Endothelial cell (in vitro differentiated cells): ENCODE results near the gene GLI3. TPM values are rescaled to one million over a fixed set of nuclear protein-coding genes. Genes with fewer than 3 reads are reported as not detected.

ENCODE experiments used
- DNase-seq: peaks from one replicate; pipeline ENCODE4 v3.0.0; 2021; ENCODE audit warnings: low spot score
- H3K27ac Mint-ChIP-seq: one replicate; pipeline ENCODE4 v1.8.0; 2021; ENCODE audit warnings: mixed read lengths, inconsistent platforms; ENCODE audit not compliant: unreplicated experiment
- H3K27me3 Mint-ChIP-seq: one replicate; pipeline ENCODE4 v1.8.0; 2021; ENCODE audit warnings: mild to moderate bottlenecking, moderate library complexity, mixed read lengths, inconsistent platforms; ENCODE audit not compliant: unreplicated experiment
- H3K36me3 Mint-ChIP-seq: one replicate; pipeline ENCODE4 v1.8.0; 2021; ENCODE audit warnings: mild to moderate bottlenecking, low read depth, mixed read lengths, inconsistent platforms; ENCODE audit not compliant: unreplicated experiment
- H3K4me1 Mint-ChIP-seq: one replicate; pipeline ENCODE4 v1.8.0; 2021; ENCODE audit warnings: mild to moderate bottlenecking, mixed read lengths, inconsistent platforms; ENCODE audit not compliant: unreplicated experiment
- H3K4me3 Mint-ChIP-seq: one replicate; pipeline ENCODE4 v1.8.0; 2021; ENCODE audit warnings: mild to moderate bottlenecking, mixed read lengths, inconsistent platforms; ENCODE audit not compliant: unreplicated experiment
- H3K9me3 Mint-ChIP-seq: one replicate; pipeline ENCODE4 v1.8.0; 2021; ENCODE audit warnings: mixed read lengths, inconsistent platforms; ENCODE audit not compliant: unreplicated experiment
- CTCF ChIP-seq: fragments of 200-600 bp; sonication (generic); IDR thresholded peaks from one replicate; pipeline ENCODE4 v1.5.0; 2021; ENCODE audit warnings: antibody characterized with exemption; ENCODE audit not compliant: unreplicated experiment
- total RNA-seq: library from RNA; stranded (reverse); fragmentation: NEBNext Ultra II Directional; extraction: Animal tissue kit (Norgen Biotek cat#: 25700); gene quantifications from one replicate; pipeline ENCODE4 v1.2.1, GENCODE V29; 2021; ENCODE audit not compliant: unreplicated experiment

The GLI3 gene
- total RNA-seq, 1 donor from 2014 or later: 24.9 TPM

- Mint-ChIP-seq H3K36me3 (peaks cover 4% of the 10 kb centered on the region), H3K4me3 (no peak overlapping the region), H3K27ac (no peak overlapping the region), H3K4me1 (peaks cover 16% of the 10 kb centered on the region), H3K9me3 (no peaks in the 10 kb centered on the region), H3K27me3 (peaks cover 2% of the 10 kb centered on the region)
- no peak for TF ChIP-seq CTCF
- no peak for DNase-seq
These were observed 99.6 kb downstream of the GLI3 start for GRCh38 chr7:42137431-42137830.

GRCh38 chr7:42135728-42136127, 101.3 kb downstream of the GLI3 start:
- peaks cover 16% of the 10 kb centered on the region for H3K4me1 Mint-ChIP-seq
- TF ChIP-seq CTCF: no peak
- H3K9me3 Mint-ChIP-seq: no peaks in the 10 kb centered on the region
- no peak overlapping the region for H3K4me3 Mint-ChIP-seq
- H3K27ac Mint-ChIP-seq: no peak overlapping the region
- H3K27me3 Mint-ChIP-seq: peaks cover 2% of the 10 kb centered on the region
- no peaks in the 10 kb centered on the region for H3K36me3 Mint-ChIP-seq
- no peak for DNase-seq

GRCh38 chr7:42134276-42134876, 102.6 kb downstream of the GLI3 start:
- Mint-ChIP-seq H3K36me3 (no peaks in the 10 kb centered on the region), H3K9me3 (no peaks in the 10 kb centered on the region), H3K27me3 (peaks cover 2% of the 10 kb centered on the region), H3K4me3 (no peak overlapping the region), H3K27ac (no peak overlapping the region), H3K4me1 (peaks cover 10% of the 10 kb centered on the region)
- no peak for DNase-seq
- no peak for TF ChIP-seq CTCF

- Mint-ChIP-seq H3K4me1 (peaks cover 3% of the 10 kb centered on the region), H3K4me3 (no peak overlapping the region), H3K9me3 (no peaks in the 10 kb centered on the region), H3K36me3 (no peaks in the 10 kb centered on the region), H3K27ac (no peak overlapping the region), H3K27me3 (peaks cover 2% of the 10 kb centered on the region)
- no peak for DNase-seq
- TF ChIP-seq CTCF: no peak
These were observed 103.7 kb downstream of the GLI3 start for GRCh38 chr7:42133321-42133720.

GRCh38 chr7:42128703-42129102, 108.3 kb downstream of the GLI3 start:
- no peak for TF ChIP-seq CTCF
- no peak overlapping the region for H3K4me3 Mint-ChIP-seq
- no peaks in the 10 kb centered on the region for H3K9me3 Mint-ChIP-seq
- H3K27me3 Mint-ChIP-seq: no peaks in the 10 kb centered on the region
- no peak overlapping the region for H3K27ac Mint-ChIP-seq
- DNase-seq: peak; percentile 22
- H3K36me3 Mint-ChIP-seq: no peaks in the 10 kb centered on the region
- H3K4me1 Mint-ChIP-seq: peaks cover 19% of the 10 kb centered on the region
